GOT3 (cell line): ENCODE results near the gene TM4SF18.

Experiments used
- DNase-seq: peaks from one replicate; lab custom pipeline; 2025; ENCODE audit warnings: mixed read lengths; lab: John Stamatoyannopoulos, UW

The TM4SF18 gene

GRCh38 chr3:149284034-149284433 lies 49.4 kb downstream of the TM4SF18 start:
- no peak for DNase-seq

GRCh38 chr3:149283401-149283800 lies 50.0 kb downstream of the TM4SF18 start:
- DNase-seq: no peak

DNA sequence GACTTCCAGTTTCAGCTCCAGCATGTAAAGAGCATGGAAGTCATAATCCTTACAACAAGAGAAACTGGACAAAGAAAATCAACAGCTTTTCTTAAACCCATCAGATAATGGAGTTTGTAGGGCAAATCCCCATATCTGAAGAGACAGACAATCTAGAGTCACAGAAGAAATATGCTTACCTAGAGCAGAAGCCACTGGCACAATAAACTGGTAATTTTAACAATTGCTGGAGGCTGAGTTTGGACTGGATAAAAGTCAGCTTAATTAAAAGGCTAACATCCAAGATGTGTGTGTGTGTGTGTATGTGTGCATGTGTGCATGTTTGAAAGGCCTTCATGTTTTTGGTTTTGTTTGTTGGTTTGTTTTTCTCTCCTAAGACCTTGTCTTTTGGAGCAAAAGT lies 50.6 kb downstream of the TM4SF18 start:
- DNase-seq: no peak

GRCh38 chr3:149282322-149282721 lies 51.1 kb downstream of the TM4SF18 start:
- DNase-seq: no peak

DNA sequence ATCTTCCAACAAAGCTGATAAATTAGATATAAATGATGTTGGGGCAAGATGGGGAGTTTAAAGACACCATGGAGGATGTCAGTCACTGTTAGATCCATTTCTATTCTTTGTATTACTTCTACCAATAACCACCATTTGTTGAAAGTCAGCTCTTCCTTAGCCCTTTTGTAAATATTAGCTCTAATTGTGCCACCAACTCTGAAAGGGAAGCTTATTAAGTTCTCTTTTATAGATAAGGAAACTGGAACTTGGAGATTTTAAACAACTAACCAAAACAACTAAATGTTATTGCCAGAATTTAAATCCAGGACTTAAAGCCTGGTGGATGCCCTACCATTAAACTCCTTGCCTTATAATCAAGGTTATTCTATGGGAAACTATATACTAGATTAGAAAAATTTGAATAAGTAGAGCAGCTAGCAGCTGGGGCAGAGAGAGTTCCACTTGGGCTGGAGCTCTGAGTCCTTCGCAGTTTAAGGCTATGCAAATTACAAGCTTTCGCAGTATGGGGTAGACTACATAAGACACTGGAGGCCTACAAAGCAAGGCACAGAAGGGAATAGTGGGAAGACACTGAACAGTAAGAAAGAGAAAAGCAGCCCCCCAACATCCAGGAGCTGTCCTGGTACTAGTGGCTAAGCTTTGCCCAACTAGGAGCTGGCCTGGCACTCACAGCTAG lies 52.6 kb downstream of the TM4SF18 start:
- no peak for DNase-seq

GRCh38 chr3:149278911-149279310 lies 54.5 kb downstream of the TM4SF18 start:
- DNase-seq: no peak

- no peak for DNase-seq
Observed at GRCh38 chr3:149277331-149277813, 56.1 kb downstream of the TM4SF18 start.

GRCh38 chr3:149276619-149277018 lies 56.8 kb downstream of the TM4SF18 start:
- no peak for DNase-seq

- no peak for DNase-seq
Observed at GRCh38 chr3:149274220-149274619, 59.2 kb downstream of the TM4SF18 start.

DNA sequence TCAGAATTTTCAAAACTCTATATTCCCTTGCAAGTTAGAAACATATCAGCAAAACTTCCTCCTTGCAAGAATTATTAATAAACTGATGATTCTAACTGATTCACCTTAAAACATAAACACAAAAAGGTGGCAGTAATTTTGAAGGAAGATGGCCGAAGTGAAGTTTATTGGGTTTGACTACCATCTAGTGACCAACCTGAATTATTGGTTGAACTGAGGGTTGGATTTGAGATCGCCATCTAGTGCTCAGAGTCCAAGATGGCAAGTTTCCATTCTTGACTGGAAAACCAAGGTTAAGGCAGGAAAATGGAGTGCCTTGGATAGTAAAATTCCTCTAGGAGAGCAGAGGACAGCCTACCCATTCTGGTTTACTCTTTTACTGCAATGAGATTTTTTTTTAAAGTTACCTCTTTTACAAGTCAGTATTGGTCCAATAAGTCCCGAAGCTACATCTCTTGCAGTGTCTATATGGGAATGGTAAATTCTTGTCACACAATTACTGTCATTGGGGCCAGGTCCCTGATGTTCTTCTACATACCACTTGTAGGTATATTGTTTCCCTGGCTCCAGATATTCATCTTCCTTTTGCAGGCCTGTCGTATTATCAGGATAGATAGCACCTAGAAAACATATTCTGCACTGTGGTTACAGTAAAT lies 60.2 kb downstream of the TM4SF18 start:
- no peak for DNase-seq

GRCh38 chr3:149271669-149272068 lies 61.8 kb downstream of the TM4SF18 start:
- no peak for DNase-seq

GRCh38 chr3:149270180-149270579 lies 63.3 kb downstream of the TM4SF18 start:
- no peak for DNase-seq

GRCh38 chr3:149269687-149270086 lies 63.7 kb downstream of the TM4SF18 start:
- no peak for DNase-seq
